ENCODE data around the gene NAALADL2.
"Not testable (repeated sequence)": the region's sequence is repeated elsewhere in the genome, so short reads cannot be mapped to it uniquely, and the experiment has no call there.

The NAALADL2 gene

DNA sequence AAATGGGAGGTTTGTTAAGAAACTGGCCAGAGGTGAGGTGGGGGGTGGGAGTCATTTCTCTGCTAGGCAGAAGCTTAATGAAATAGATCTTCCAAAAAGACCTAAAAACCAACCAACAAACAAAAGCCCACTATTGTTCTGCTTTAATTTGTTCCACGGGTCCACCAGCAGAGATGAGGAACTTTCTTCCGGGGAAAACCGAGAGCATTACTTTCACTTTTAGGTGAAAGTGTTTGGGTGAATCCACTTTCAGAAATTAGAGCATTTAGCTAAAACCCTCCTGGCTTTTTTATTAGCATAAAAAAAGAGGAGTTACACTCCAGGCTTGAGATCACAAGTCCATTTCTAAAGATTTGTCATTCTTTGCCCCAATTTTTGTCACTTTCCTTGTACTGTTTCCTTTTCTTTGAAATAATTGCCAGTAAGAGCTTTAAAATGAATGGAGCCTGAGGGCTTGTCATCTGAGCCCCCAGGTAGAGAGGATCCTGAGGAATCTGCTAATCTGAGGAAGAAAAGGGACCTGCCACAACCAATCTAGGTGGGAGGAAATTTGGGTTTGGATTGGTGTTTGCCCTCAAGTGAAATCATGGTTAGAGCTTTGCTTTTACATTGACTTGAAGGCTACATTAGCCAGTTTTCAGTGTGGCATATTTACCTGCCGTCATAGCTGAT is 667.6 kb downstream of the NAALADL2 start:
- no peak for DNase-seq

DNA sequence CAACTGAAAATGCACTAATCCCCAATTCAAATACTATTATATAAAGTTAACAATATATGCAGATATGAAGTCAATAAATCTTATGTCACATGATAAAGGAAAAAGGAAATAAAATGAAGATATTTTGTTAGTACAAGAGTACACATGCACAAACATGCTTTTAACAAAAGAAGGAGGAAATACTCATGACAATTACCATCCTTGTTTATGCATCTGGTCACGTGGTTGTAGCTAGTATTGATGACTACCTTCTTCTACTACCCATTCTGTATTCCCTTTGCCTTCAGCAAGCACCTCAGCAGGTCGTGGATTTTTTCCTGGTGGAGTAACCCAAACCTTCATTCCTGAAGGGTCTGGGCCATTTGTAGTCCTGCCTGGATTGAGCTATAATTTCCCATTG is 669.6 kb downstream of the NAALADL2 start:
- not testable (repeated sequence) for DNase-seq

DNA sequence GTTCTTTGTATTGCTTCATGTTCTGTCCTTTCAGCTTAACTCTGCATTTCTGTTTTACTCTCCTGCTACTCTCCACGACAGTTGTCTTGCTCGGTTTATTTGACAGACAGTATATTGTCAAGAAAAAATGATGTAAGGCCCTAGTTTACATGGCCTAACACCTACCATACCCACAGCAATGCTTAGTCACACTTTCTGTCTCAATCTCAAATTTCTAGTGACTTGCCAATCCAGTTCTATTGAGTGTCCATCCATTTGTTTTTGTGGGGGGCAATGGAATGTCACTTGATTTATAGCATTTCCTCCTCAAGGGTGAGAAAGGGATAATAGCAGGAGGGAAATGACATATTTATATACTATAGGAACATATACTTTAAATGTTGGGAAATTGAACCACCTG is 676.2 kb downstream of the NAALADL2 start:
- DNase-seq: no peak

DNA sequence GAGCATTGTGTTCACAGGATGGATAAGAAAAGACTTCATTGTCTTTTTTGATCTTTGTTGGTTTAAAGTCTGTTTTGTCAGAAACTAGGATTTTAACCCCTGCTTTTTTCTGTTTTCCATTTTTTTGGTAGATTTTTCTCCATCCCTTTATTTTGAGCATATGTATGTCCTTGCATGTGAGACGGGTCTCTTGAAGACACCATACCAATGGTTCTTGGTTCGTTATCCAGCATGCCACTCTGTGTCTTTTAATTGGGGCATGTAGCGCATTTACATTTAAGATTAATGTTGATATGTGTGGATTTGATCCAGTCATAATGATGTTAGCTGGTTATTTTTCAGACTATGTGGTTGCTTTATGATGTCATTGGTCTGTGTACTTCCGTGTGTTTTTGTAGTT is 687.0 kb downstream of the NAALADL2 start:
- DNase-seq: no peak

DNA sequence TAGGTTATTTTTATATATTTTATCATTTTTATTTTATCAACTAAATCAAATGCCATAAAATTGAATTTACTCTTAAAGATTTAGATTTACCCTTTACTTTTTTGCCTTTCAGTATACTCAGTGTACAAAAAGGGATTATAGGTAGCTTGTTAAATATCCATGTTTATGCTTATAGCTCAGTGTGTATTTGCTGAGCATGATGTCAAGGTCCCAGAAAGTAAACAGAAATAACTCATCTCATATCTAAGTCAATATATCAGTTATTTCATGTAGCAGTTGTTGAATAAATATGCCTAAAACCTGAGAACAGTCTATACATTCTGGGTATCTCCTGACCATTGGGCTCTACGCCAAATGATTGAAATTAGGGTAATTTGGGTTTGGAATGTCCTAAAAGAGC is 693.8 kb downstream of the NAALADL2 start:
- no peak for DNase-seq

DNA sequence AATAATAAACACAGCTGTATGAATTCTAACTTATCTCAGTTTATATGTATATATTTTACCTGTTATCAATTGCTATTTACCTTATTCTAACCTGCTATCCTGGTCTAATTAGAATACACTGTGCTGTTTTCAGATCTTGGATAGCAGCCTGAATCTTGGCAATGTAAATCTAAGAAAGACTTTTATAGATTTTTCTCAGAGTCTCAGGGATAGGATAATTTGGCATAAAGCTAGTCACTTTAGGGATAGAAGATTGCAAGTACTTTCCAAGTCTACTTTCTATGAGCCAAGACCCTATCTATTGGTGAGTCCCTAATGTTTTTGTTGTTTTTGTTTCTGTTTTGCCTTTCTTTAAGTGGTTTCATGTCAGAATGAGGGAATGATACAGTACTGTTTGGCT is 695.7 kb downstream of the NAALADL2 start:
- DNase-seq: no peak

DNA sequence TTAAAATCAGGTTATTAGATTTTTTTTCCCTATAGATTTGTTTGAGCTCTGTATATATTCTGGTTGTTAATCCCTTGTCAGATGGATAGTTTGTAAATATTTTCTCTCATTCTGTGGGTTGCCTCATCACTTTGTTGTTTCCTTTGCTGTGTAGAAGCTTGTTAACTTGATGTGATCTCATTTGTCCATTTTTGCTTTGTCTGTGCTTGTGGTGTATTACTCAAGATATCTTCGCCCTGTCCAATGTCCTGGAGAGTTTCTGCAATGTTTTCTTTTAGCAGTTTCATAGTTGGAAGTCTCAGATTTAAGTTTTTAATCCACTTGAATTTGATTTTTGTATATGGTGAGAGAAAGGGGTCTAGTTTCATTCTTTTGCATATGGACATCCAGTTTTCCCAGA is 699.1 kb downstream of the NAALADL2 start:
- no peak for DNase-seq

DNA sequence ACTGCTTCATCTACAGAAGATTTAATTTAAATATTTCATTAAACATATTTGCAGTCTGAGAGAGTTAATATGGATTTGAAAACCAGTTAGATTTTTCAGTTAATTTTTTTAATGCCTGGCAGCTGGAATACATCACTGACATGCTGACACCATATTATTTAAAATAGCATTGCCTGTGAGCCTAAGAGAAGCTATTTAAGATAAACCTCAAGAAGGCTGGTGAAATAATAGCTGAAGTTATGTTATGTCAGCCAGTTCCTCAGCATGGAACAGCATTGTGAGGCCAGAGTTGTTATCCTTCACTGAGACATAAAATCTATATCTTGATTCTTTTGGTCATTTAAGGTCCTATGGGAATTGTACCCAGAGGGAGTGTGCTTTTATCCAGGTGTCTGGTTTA is 705.2 kb downstream of the NAALADL2 start:
- DNase-seq: no peak

DNA sequence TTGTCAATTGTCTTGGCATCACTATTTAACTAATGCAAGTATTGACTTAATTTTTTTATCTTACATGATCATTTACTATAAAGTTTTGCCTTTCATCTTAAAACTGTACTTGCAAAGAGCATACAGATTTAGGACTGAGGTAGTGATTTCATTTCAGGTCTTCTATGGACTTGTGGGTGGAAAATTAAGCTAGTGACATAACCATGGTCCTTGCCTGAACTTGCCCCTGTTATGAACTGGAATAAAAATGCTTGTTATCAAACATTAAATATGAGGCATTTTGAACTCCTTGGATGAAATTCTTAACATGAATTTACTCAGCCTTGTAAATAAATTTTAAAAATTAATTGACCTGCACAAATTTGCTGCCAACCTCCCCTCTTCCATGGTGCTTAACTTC is 712.0 kb downstream of the NAALADL2 start:
- DNase-seq: no peak

DNA sequence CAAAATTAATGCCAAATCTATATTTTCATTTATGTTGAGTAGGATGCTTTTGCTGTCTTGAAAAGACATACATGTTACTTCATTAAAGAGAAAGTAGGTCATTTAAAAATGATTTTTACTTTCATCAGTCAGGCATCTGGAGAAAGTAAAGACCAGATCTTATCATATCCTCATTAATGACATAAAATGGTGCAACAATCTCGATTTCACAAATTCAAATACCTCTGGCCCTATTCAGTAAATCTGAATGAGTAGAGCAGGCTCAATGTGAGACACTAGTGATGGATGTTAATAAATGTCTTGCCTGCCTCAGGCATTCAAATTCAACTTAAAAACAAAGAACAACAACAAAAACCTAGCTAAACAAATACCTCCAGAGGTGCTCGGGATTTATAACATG is 714.1 kb downstream of the NAALADL2 start:
- no peak for DNase-seq

DNA sequence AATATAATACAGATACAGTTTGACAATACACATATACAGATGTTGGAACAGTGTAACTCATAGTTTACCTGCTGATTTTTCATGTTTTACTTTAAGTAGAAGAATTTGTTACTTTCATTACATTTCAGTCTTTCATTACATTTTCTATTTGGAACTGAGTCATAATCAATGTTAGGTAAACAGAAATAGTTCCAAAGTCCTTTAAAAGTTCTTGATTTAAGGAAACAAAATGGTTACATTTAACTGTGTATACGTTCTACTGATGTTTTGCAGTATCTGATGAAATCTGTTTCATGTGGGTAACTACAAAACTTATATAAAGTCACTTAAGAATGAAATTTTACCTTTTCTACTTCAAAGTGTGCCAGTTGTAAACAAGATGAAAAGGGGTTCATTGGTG is 721.2 kb downstream of the NAALADL2 start:
- DNase-seq: no peak

DNA sequence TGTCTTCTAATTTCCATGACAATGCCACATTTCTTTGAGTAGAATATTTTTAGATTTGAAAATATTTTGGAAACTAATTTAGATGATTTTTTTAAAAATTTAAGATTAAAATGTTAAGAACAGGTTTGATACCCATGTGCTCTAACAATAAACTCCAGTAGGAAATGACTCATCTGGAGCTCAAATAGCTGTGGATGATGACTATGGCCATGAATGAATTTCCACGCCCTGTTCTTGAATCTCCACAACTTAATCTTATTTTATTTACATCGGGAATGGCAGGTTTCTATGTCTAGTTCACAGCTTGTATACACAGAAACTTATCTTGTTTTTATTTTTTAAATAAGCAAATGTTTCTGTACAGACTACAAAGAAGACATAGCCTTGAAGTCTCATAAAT is 726.8 kb downstream of the NAALADL2 start:
- DNase-seq: no peak

DNA sequence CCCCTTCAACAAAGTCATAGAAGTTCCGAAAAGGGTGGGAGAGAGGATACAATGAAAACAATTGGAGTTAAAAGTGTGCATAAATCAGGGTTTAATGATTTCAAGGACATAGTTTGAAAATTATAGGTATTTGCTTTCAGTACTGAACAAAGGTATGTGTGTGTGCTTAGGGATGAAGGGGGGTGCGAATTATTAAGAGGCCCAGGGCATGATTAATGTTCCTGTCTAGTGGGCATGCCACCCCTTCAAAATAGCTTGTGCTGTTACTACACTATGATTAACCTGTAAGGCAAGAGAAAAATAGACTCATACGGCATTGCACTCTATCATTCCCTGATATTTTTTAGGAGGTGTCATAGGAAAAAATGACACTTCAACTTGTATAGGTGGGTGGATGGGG is 731.6 kb downstream of the NAALADL2 start:
- DNase-seq: no peak

DNA sequence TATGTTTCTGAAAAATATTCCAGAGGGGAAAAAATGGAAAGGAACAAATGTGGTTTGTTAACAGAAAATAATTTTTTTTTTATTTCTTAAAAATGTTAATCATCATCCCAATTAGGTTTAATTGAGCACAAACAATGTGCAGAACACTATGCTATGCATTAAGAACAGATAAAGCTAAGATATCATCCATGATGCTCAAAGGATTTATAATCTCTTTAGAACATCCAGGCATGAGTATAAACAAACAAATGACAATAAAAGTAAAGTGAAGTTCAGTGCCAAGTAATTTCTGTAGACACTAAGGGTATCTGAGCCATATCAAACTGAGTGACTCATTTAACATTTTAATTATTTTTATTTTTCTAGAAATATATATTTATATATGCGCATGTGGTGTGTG is 732.2 kb downstream of the NAALADL2 start:
- no peak for DNase-seq

DNA sequence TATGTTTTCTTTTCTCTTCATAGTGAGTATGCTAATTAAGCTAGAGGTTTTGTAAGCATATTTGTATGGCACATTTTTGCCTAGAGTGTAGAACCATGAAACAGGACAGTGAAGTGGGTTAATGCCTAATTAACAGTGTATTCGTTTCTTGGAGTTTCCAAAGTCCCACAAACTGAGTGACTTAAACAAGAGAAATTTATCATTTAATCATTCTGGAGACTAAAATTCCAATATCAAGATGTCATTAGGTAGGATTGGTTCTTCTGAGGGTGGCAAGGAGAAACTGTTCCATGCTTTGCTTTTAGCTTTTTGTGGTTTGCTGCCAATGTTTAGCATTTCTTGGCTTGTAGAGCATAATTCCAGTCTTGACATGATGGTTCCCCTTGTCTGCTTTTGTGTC is 734.2 kb downstream of the NAALADL2 start:
- DNase-seq: no peak

DNA sequence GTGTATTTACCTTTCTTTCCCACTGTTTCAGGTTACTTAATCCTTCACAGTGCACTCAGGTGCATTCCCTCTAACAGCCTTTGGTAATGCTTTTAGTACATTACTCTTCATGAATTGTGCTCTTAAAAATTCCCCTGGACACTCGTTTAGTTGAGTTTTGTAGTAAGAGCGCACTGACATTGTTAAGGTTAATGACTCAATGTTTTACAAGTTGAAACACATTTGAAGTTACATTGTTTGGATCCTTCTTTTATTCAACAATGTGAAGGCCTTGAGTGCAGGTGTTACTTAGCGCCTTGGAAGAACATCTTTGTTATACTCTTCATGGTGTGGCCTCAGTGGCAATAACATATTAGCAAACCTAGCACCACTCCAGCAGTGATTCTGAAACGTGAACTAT is 739.6 kb downstream of the NAALADL2 start:
- no peak for DNase-seq

DNA sequence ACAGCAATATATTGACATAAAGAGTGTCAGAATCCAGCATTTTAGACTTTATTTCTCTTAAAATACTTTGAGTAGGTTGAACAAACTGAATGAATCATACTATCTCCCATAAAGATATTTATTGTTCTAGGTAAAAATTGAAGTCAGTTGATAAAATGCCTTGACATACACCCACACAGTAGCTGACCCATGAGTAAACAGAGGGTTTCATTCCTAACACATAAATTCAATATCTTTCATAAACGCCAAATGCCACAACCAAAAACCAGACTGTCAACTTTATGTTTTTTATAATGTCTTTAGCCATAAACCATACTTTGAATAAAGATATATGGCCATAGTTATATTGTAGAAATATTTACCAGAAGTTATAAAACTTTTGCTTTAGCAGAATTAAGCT is 742.4 kb downstream of the NAALADL2 start:
- no peak for DNase-seq

DNA sequence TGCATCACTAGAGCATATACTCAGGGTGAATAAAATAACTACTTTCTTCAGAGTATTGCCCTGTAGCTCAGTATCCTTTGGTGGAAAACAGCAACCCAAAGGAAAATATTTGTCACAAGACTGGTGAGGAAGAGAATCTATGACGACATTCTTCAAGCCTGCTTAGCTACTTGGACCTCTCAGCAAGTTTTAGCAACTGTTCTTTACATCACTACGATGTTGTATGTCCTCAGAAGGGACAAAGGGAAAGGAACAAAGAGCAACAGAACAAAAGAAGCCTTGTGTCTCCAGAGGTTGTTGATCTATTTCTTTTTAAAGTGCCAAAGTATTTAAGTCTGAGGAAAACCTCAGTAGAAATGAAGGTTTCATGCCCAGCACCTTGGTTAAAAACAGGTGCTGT is 746.7 kb downstream of the NAALADL2 start:
- no peak for DNase-seq

DNA sequence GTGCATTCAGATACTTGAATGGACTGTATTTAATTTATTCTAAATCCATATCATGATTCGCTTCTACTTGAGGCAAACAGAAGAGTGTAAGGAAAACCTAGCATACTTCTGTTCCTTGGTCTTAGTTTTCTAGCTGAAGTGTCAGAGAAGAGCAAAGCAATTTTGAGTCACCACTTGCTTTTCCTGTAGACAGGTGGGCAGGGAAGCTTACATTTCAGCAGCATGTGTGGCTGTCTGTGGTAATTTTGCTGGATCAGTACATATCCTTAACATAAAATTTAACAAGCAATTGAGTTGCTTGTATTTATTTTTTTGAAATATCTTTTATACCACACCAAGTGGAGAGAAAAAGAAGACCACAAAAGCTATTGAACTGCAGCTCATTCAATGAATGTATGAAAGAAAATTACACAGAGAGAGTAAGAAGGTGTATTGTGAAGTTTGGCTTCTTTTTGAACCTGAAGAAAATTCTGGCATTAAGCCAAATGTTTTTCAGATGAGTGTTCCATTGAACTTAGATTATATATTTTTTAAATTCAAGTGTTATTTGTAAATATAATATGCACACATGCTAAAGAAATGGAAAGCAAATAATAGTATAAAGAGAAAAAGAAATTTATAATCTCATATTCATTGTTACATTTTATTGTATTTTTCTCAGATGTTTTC is 747.6 kb downstream of the NAALADL2 start:
- no peak for DNase-seq

DNA sequence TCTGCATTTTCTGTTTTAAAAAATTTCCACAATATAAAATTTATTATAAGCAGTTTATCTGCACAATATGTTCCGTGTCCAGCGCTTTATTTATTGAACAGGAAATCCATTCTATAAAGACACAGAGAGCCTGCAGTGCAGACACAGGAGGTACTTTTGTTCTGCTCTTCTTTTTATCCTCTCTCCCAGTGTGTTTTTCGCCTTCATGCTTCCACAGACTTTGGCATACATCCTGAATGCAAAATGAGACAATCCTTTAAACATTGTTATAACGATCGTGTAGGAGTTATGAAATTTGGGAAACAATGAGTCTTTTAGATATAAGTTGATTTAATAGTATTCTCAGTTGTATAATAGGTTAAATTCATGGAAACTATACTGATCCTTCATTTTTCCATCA is 749.2 kb downstream of the NAALADL2 start:
- no peak for DNase-seq

DNA sequence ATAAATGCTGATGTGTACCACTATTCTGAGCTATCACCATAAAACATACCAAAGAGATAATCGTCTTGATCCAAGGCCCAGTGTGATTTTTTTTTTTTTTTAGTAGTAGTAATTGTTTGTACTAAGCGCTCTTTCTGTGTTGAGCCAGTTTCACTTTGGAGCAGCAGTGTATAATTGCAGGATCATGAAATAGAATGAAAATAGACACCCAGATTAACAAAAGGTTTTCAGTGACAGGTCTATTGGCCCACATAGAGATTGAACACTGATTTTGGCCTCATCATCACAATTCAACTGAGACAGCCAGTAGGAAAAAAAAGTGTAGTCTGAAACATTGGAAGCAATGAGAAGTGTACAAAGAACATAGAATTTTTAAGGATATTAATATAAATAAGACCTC is 749.8 kb downstream of the NAALADL2 start:
- DNase-seq: no peak

DNA sequence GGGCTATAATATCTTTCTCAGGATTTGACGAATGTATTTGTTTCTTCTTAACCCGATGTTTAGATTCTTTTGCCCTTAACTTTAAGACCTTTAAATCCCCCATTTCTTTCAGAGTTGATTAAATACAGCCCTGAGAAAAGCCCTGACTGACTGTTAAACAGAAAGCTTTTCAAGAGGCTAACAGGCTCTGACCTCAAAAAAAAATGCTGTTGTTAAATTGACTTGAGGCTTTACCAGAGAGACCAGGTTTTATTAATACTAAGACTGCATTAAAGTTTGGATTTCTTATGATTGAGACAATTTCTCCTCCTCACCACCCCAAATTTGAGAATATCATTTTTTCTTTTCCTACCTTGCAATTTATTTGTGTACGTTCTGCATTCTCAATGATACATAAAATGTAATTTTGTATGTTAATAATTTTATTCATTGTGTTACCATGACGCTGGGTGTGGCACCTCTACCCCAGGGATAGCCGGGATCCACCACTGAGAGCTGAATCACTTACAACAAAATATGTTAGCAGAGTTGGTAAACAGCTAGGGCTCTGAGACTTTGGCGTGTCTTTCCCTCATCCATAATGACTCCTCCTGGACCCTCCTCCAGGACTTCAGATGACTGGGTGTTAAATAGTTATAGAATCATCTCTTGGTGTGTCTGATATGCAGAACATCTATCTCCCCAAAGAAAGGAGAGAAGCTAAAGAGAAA is 753.5 kb downstream of the NAALADL2 start:
- DNase-seq: no peak

DNA sequence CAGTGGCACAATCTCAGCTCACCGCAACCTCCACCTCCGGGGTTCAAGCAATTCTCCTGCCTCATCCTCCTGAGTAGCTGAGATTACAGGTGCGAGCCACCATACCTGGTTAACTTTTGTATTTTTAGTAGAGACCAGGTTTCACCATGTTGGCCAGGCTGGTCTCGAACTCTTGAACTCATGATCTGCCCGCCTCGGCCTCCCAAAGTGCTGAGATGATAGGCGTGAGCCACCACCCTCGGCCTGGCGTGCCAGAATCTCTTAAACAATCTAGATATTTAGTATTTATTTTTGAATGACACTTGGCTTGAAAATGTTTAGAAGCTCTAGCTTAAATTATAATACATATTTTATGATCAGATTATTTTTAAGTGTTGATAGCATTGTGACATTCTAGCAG is 755.0 kb downstream of the NAALADL2 start:
- not testable (repeated sequence) for DNase-seq

DNA sequence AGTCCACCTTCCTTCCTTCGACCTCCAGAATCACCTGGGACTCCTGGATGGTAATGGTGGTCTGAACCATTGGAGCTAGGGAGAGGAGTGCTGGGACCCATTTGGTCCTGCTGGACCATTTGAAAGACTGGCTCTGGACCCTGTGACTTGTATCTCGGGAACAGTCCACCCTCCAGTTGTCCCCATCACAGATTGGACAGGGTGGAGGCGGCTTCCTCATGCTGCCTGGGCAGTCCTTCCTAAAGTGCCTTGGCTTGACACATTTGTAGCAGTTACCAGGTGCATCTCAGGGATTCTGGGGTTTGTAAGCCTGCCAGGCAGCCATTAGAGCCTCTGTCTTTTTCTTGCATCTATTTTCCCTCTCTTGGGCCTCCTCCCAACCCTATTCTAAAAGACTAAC is 758.1 kb downstream of the NAALADL2 start:
- no peak for DNase-seq

DNA sequence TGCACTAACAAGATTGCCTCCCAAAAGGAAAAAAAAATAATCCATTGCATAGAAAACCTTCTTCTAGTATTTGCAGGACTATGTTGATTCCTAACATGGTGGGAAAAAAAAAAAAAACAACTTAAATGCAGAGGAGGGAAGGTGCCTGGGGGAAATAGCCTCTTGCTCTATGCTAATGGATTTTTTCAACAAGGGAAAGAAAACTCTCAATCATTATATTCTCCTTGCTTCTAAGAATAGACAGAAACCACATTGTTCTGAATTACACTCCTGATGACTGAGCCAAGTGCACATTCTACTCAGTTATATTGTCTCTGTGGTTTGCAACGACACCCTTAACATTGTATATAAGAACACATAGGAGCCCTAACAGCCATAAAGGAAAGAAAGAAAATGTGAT is 760.2 kb downstream of the NAALADL2 start:
- no peak for DNase-seq

Data from islet precursor cell (in vitro differentiated cells).